Activated CD4-positive, alpha-beta T cell treated with anti-CD3 and anti-CD28 coated beads for 36 hours (primary cell): Measurements from ENCODE around the gene CDK5RAP3. TPM values are rescaled to one million over a fixed set of nuclear protein-coding genes. Genes with fewer than 3 reads are reported as not detected.

Experiments used
- ATAC-seq: fragments of 200-7000 bp; cut with Tn5 transposase; one replicate; pipeline ENCODE4 v1.10.0; 2021; ENCODE audit warnings: mild to moderate bottlenecking, moderate library complexity
- CTCF ChIA-PET: fragments of 350-600 bp; sonication (Branson Sonifier 250); formaldehyde crosslinking; loops from one replicate; lab custom pipeline; 2021; ENCODE audit warnings: antibody characterized with exemption; lab: Charles Lee
- POLR2A ChIA-PET: fragments of 350-600 bp; sonication (Branson Sonifier 250); formaldehyde crosslinking; loops from one replicate; lab custom pipeline; 2021; ENCODE audit warnings: antibody characterized with exemption, inconsistent platforms; lab: Charles Lee
- DNase-seq: peaks from one replicate; pipeline ENCODE4 v3.0.0-alpha.2; 2020
- H3K27ac Mint-ChIP-seq: one replicate; pipeline ENCODE4 v1.8.0; 2021; ENCODE audit warnings: mixed read lengths
- H3K27me3 Mint-ChIP-seq: one replicate; pipeline ENCODE4 v1.8.0; 2021; ENCODE audit warnings: mixed read lengths
- H3K36me3 Mint-ChIP-seq: one replicate; pipeline ENCODE4 v1.8.0; 2021; ENCODE audit warnings: low read depth, mixed read lengths
- H3K4me1 Mint-ChIP-seq: one replicate; pipeline ENCODE4 v1.8.0; 2021; ENCODE audit warnings: mixed read lengths
- H3K4me3 Mint-ChIP-seq: one replicate; pipeline ENCODE4 v1.8.0; 2021; ENCODE audit warnings: mild to moderate bottlenecking, moderate library complexity, mixed read lengths
- H3K9me3 Mint-ChIP-seq: one replicate; pipeline ENCODE4 v1.8.0; 2021; ENCODE audit warnings: low read depth, mixed read lengths
- intact Hi-C, 2 experiments: fragments of 100-400 bp; cut with DNase I in 1 of 2; cut with micrococcal nuclease in 1 of 2; formaldehyde crosslinking; loops; one replicate each; pipeline versions ENCODE4 v1.14.2 to v1.15.1; 2022 to 2024; cut with DNase I, micrococcal nuclease
- total RNA-seq, 2 experiments: library from RNA; stranded (reverse); gene quantifications; one replicate each; pipeline ENCODE4 v1.2.3, GENCODE V29; 2021

CDK5RAP3 gene
- total RNA-seq, 2 experiments from 2014 or later, result 147 to 156 TPM

DNA sequence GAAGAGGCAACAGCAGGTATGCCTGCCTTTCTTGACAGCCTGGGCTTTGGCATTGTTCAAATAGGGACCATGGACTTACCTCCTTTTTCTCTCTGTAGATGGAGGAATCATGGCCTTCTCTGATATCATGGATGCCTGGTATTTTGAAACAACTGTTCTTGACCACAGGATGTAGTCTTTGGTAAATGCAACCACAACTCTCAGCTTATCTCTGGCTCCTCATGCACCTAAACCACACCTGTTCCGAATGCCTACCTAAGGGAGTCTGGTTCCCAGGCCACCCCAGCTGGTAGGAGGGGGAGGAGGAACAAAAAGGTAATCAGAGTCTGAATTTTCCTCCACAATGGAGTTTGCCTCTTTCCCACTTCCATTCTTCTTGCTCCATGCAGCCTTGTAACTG lies 18.8 kb downstream of the CDK5RAP3 start:
- ChIA-PET POLR2A (no interaction called here), CTCF (no interaction called here)
- no peak overlapping the region for H3K27ac Mint-ChIP-seq
- no peak overlapping the region for H3K4me3 Mint-ChIP-seq
- intact Hi-C loops, result no loop called here
- H3K27me3 Mint-ChIP-seq, result no peaks in the 10 kb centered on the region
- DNase-seq, result no peak
- H3K36me3 Mint-ChIP-seq, result peaks cover 4% of the 10 kb centered on the region
- H3K9me3 Mint-ChIP-seq, result no peaks in the 10 kb centered on the region
- H3K4me1 Mint-ChIP-seq, result no peaks in the 10 kb centered on the region
- ATAC-seq, result no peak

GRCh38 chr17:47990962-47991731 lies 20.2 kb downstream of the CDK5RAP3 start:
- no peak overlapping the region for H3K4me3 Mint-ChIP-seq
- intact Hi-C loops, result no loop called here
- no peak for ATAC-seq
- no peaks in the 10 kb centered on the region for H3K4me1 Mint-ChIP-seq
- no peak for DNase-seq
- no peaks in the 10 kb centered on the region for H3K9me3 Mint-ChIP-seq
- no peak overlapping the region for H3K27ac Mint-ChIP-seq
- no peaks in the 10 kb centered on the region for H3K36me3 Mint-ChIP-seq
- CTCF ChIA-PET, result interaction anchor here (1.1 to 1.6 kb wide), 2 partner anchors 10 to 21 kb away, joined by 3 to 4 read pairs; partner anchors contain the start of gene CDK5RAP3
- POLR2A ChIA-PET, result no interaction called here
- H3K27me3 Mint-ChIP-seq, result no peaks in the 10 kb centered on the region

- no peaks in the 10 kb centered on the region for H3K36me3 Mint-ChIP-seq
- no peak for DNase-seq
Measured at GRCh38 chr17:47992216-47992615, 21.3 kb downstream of the CDK5RAP3 start.

DNA sequence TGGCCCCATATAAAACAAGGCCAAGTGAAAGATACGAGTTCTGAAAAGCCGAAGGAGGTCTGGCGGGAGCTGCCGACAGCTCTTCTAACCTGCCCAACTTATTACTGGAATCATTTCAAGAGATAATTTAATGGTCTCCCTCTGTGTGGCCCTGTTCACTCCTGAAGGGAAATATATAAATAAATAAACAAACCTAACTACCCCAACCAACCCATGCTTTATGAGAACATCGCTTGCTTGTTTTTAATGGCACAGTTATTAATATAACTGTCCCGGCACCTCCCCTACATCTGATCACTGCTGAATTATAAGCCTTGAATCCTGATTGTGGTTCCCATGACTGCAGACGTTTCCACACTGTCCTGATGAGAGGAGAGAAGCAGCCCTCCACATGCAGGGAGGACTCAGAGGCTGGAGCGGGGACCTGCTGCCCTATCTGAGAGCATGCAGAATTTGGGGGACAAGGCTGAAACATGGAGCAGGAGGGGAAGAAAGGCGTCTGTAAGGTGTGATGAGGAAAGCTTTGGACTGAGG lies 22.2 kb downstream of the CDK5RAP3 start:
- DNase-seq (no peak), ATAC-seq (no peak)
- H3K4me3 Mint-ChIP-seq, result no peak overlapping the region
- no peaks in the 10 kb centered on the region for H3K36me3 Mint-ChIP-seq
- POLR2A ChIA-PET, result no interaction called here
- H3K4me1 Mint-ChIP-seq, result no peaks in the 10 kb centered on the region
- CTCF ChIA-PET, result interaction anchor here (0.7 to 1.2 kb wide), 5 partner anchors 10 to 137 kb away, joined by 3 read pairs; no protein-coding TSS in a partner anchor
- no peaks in the 10 kb centered on the region for H3K9me3 Mint-ChIP-seq
- H3K27ac Mint-ChIP-seq, result no peak overlapping the region
- peaks cover 1% of the 10 kb centered on the region for H3K27me3 Mint-ChIP-seq
- intact Hi-C loops, result no loop called here

More at GRCh38 chr17:47992216-47992615, 21.3 kb downstream of the CDK5RAP3 start:
- no peak overlapping the region for H3K4me3 Mint-ChIP-seq
- no peaks in the 10 kb centered on the region for H3K4me1 Mint-ChIP-seq
- no peaks in the 10 kb centered on the region for H3K9me3 Mint-ChIP-seq
- no peaks in the 10 kb centered on the region for H3K27me3 Mint-ChIP-seq
- ChIA-PET POLR2A (no interaction called here), CTCF (interaction anchor here (1.0 to 1.6 kb wide), 2 partner anchors 16 to 22 kb away, joined by 3 to 4 read pairs; partner anchors contain the start of gene CDK5RAP3)
- intact Hi-C loops, result no loop called here
- ATAC-seq, result no peak
- H3K27ac Mint-ChIP-seq, result no peak overlapping the region

GRCh38 chr17:47993964-47994363 lies 23.1 kb downstream of the CDK5RAP3 start:
- no peaks in the 10 kb centered on the region for H3K4me1 Mint-ChIP-seq
- CTCF ChIA-PET, result interaction anchor here (0.9 to 1.2 kb wide), 4 partner anchors 11 to 136 kb away, joined by 3 read pairs; no protein-coding TSS in a partner anchor
- DNase-seq (no peak), ATAC-seq (no peak)
- H3K27me3 Mint-ChIP-seq, result peaks cover 2% of the 10 kb centered on the region
- H3K36me3 Mint-ChIP-seq, result no peaks in the 10 kb centered on the region
- no peaks in the 10 kb centered on the region for H3K9me3 Mint-ChIP-seq
- no peak overlapping the region for H3K27ac Mint-ChIP-seq
- no peak overlapping the region for H3K4me3 Mint-ChIP-seq
- POLR2A ChIA-PET, result no interaction called here
- intact Hi-C loops, result no loop called here

- DNase-seq (no peak), ATAC-seq (no peak)
- Mint-ChIP-seq H3K4me1 (peaks cover 1% of the 10 kb centered on the region), H3K36me3 (no peaks in the 10 kb centered on the region), H3K27ac (no peak overlapping the region), H3K27me3 (peaks cover 3% of the 10 kb centered on the region), H3K4me3 (no peak overlapping the region), H3K9me3 (no peaks in the 10 kb centered on the region)
- ChIA-PET CTCF (interaction anchor here (1.0 kb wide), 2 partner anchors 12 to 16 kb away, joined by 3 to 4 read pairs; no protein-coding TSS in a partner anchor), POLR2A (no interaction called here)
- intact Hi-C loops, result no loop called here
Measured at GRCh38 chr17:47994724-47995123, 23.8 kb downstream of the CDK5RAP3 start.

GRCh38 chr17:47995241-47995935 lies 24.5 kb downstream of the CDK5RAP3 start:
- ATAC-seq, result no peak
- H3K27me3 Mint-ChIP-seq, result peaks cover 4% of the 10 kb centered on the region
- no peak overlapping the region for H3K27ac Mint-ChIP-seq
- no peaks in the 10 kb centered on the region for H3K36me3 Mint-ChIP-seq
- ChIA-PET CTCF (interaction anchor here (0.5 to 1.0 kb wide), 8 partner anchors 8 to 138 kb away, joined by 3 to 4 read pairs (median 3); partner anchors contain the start of gene PRR15L), POLR2A (no interaction called here)
- H3K9me3 Mint-ChIP-seq, result no peaks in the 10 kb centered on the region
- intact Hi-C loops, result no loop called here
- H3K4me3 Mint-ChIP-seq, result no peak overlapping the region
- peaks cover 3% of the 10 kb centered on the region for H3K4me1 Mint-ChIP-seq
- DNase-seq, result no peak

GRCh38 chr17:47996201-47996600 lies 25.3 kb downstream of the CDK5RAP3 start:
- DNase-seq (no peak), ATAC-seq (no peak)
- Mint-ChIP-seq H3K9me3 (no peaks in the 10 kb centered on the region), H3K36me3 (no peaks in the 10 kb centered on the region), H3K27me3 (peaks cover 4% of the 10 kb centered on the region), H3K27ac (no peak overlapping the region), H3K4me1 (peaks cover 3% of the 10 kb centered on the region), H3K4me3 (no peak overlapping the region)
- intact Hi-C loops, result no loop called here
- POLR2A ChIA-PET, result interaction anchor here (0.6 kb wide), 1 partner anchor 59 kb away, joined by 4 read pairs; no protein-coding TSS in a partner anchor
- CTCF ChIA-PET, result interaction anchor here (1.0 kb wide), 1 partner anchor 19 kb away, joined by 4 read pairs; no protein-coding TSS in a partner anchor

DNA sequence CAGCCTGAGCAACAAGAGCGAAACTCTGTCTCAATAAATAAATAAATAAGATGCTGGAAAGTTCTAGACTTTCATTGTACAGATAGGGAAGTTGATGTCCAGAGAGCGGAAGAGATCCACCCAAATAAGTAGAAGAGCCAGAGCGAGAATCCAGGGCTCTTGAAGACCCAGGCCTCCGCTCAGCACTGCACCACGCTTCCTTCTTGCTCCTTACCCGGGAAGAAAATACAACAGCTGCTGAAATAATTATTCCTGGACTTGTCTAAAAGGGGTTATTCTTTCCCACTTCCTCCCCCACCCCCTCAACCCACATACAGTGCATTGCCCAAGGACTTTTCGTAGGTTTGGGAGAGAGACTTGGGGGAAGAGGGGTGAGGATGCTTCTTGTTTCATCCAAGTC lies 26.7 kb downstream of the CDK5RAP3 start:
- Mint-ChIP-seq H3K4me3 (no peak overlapping the region), H3K27ac (no peak overlapping the region), H3K4me1 (peaks cover 3% of the 10 kb centered on the region), H3K36me3 (no peaks in the 10 kb centered on the region), H3K9me3 (no peaks in the 10 kb centered on the region), H3K27me3 (peaks cover 4% of the 10 kb centered on the region)
- CTCF ChIA-PET, result no interaction called here
- intact Hi-C loops, result no loop called here
- DNase-seq (no peak), ATAC-seq (no peak)
- POLR2A ChIA-PET, result no interaction called here

GRCh38 chr17:47998044-47998443 lies 27.1 kb downstream of the CDK5RAP3 start:
- ChIA-PET POLR2A (no interaction called here), CTCF (interaction anchor here (0.7 to 1.6 kb wide), 2 partner anchors 70 to 292 kb away, joined by 3 read pairs; no protein-coding TSS in a partner anchor)
- Mint-ChIP-seq H3K4me1 (peaks cover 3% of the 10 kb centered on the region), H3K36me3 (no peaks in the 10 kb centered on the region), H3K9me3 (no peaks in the 10 kb centered on the region), H3K27ac (no peak overlapping the region), H3K4me3 (no peak overlapping the region), H3K27me3 (peaks cover 6% of the 10 kb centered on the region)
- no peak for ATAC-seq
- intact Hi-C loops, result no loop called here
- DNase-seq, result no peak

DNA sequence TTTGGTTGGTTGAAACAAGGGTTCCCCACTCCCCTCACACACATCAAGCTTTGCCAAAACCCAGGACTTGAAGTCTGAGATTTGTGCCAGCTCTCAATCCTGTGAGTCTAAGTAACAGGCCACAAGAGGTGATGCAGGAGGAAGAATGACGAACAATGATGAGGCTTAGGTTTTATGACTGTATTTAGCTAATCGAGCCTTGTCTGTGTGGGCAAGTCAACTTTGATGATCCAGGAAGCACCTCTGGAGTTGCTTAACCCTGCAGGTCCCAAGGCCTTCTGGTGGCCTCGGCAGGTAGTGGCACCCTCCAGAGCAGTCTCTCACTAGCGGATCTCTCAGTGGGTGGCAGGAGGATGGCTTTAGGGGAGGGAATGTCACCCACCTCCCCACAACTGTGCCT lies 28.7 kb downstream of the CDK5RAP3 start:
- H3K36me3 Mint-ChIP-seq, result no peaks in the 10 kb centered on the region
- ATAC-seq, result peak; percentile 72
- intact Hi-C loops, result no loop called here
- CTCF ChIA-PET, result interaction anchor here (0.6 to 2.1 kb wide), 7 partner anchors 18 to 260 kb away, joined by 3 to 9 read pairs (median 3); no protein-coding TSS in a partner anchor
- H3K9me3 Mint-ChIP-seq, result no peaks in the 10 kb centered on the region
- H3K27me3 Mint-ChIP-seq, result peaks cover 12% of the 10 kb centered on the region
- no peak overlapping the region for H3K4me3 Mint-ChIP-seq
- peaks cover 7% of the 10 kb centered on the region for H3K4me1 Mint-ChIP-seq
- peak; percentile 18 for DNase-seq
- POLR2A ChIA-PET, result interaction anchor here (0.6 kb wide), 1 partner anchor 10 kb away, joined by 3 read pairs; no protein-coding TSS in a partner anchor
- H3K27ac Mint-ChIP-seq, result no peak overlapping the region
